HG03432 (cell line): ENCODE measurements around the gene MSH4.
"Not testable (repeated sequence)": the region's sequence is repeated elsewhere in the genome, so short reads cannot be mapped to it uniquely, and the experiment has no call there.

Experiments
- ATAC-seq: cut with Tn5 transposase; IDR thresholded peaks from one replicate; pipeline ENCODE4 v1.9.1; 2021; ENCODE audit warnings: mild to moderate bottlenecking, moderate library complexity; ENCODE audit not compliant: unreplicated experiment

Gene MSH4

DNA sequence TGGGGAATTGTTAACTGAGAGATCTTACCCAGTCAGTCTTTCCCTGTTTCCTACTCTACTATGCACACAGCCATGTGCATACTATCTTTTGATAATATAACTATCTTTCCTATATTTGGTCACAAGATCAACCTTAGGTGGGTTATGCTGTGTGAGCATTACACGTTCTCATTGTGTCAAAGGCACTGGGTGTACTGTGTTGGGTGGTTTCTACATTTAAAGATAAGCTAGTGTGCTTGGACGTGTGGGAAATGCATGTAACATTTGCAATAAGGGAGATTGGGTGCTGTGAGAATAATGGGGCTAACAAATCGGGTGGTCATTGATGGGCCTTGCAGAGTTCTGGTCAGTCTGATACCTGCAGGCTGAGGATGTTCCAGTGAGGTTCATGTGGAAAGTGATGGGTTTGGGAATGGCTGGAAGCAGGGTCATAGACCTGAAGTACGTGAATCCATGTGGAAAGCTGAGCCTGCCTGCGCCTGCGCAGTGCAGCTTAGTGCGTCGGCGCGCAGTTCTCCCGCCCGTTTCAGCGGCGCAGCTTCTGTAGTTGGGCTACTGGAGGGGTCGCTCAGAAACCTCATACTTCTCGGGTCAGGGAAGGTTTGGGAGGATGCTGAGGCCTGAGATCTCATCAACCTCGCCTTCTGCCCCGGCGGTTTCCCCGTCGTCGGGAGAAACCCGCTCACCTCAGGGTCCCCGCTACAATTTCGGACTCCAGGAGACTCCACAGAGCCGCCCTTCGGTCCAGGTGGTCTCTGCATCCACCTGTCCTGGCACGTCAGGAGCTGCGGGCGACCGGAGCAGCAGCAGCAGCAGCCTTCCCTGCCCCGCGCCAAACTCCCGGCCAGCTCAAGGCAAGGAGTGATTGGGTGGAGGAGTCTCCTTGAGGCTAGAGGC is at the start of gene MSH4:
TSS of gene MSH4 (plus strand) at position 507 of the 897 bp plus-strand sequence. CDS start at position 611, 104 bp downstream.
- peak; percentile 29 for ATAC-seq

DNA sequence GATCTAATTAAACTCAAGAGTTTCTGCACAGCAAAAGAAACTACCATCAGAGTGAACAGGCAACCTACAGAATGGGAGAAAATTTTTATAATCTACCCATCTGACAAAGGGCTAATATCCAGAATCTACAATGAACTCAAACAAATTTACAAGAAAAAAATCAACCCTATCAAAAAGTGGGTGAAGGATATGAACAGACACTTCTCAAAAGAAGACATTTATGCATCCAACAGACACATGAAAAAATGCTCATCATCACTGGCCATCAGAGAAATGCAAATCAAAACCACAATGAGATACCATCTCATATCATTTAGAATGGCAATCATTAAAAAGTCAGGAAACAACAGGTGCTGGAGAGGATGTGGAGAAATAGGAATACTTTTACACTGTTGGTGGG is 39.5 kb upstream of the MSH4 start:
- not testable (repeated sequence) for ATAC-seq

GRCh38 chr1:75758543-75758942 is 38.1 kb upstream of the MSH4 start:
- ATAC-seq, result not testable (repeated sequence)

DNA sequence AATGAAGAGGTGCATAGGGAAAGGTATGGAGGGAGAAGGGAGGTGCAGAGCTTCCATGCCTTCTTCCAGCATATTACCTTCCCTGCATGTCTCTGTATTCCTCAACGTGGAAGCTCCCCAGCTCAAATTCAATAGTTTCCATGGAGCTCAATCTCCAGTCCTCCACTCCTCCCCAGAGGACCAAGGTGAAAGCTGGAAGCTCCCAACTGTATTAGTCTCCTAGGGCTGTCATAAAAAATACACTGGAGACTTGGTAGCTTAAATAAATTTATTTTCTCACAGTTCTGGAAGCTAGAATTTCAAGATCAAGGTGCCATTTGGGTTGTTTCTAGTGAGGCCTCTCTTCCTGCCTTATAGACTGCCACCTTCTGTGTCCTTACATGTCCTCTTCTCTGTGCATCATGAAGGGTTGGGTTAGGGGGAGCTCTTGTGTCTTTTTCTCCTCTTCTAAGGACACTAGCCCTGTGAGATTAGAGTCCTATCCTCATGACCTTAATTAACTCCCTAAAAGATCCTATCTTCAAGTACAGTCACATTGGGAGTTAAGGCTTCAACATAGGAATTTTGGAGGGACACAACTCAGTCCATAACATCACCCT is 32.5 kb upstream of the MSH4 start:
- ATAC-seq, result no peak

- ATAC-seq, result no peak
Observed at GRCh38 chr1:75765697-75766355, 30.9 kb upstream of the MSH4 start.

GRCh38 chr1:75768016-75768415 is 28.7 kb upstream of the MSH4 start:
- no peak for ATAC-seq

DNA sequence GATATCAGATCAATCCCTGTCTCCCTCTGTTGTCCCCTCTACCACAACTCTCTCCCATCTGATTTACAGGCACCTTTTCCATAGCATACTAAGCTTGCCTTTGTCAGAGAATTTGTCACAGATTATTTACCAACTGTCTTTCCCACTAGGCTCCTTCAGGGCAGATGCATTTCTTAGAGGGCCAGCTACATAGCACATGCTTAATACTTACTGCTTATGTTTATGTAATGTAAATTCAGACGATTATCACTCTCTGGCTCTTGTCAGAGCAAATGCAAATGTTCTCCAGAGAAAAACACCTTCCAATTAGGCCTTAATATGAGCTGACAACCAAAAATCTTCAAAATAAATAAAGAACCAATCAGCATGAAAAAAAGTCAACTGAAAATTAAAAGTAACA is 25.9 kb upstream of the MSH4 start:
- ATAC-seq, result no peak

DNA sequence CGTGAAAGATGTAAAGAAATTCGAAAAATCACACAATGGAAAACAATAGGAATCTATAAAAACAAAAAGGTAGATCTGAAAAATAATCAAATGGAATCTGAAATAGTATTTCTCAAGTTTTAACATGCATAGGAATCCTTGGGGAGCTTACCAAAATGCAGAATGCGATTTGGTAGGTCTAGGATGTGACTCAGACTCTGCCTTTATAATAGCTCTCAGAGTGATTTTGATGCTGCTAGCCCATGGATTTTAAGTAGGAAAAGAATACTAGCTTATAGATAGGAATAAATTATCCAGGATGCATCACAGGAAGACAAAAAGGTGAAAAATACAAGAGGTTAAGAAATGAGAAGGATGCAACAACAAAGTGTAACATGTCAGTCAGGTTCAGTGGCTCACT is 24.7 kb upstream of the MSH4 start:
- no peak for ATAC-seq

- not testable (repeated sequence) for ATAC-seq
Observed at GRCh38 chr1:75777812-75778211, 18.9 kb upstream of the MSH4 start.

DNA sequence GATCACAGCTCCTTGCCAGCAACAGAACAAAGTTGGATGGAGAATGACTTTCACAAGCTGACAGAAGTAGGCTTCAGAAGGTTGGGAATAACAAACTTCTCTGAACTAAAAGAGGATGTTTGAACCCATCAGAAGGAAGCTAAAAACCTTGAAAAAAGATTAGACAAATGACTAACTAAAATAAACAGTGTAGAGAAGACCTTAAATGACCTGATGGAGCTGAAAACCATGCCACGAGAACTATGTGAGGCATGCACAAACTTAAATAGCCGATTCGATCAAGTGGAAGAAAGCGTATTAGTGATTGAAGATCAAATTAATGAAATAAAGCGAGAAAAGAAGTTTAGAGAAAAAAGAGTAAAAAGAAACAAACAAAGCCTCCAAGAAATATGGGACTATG is 18.0 kb upstream of the MSH4 start:
- not testable (repeated sequence) for ATAC-seq

GRCh38 chr1:75780183-75780582 is 16.5 kb upstream of the MSH4 start:
- not testable (repeated sequence) for ATAC-seq

DNA sequence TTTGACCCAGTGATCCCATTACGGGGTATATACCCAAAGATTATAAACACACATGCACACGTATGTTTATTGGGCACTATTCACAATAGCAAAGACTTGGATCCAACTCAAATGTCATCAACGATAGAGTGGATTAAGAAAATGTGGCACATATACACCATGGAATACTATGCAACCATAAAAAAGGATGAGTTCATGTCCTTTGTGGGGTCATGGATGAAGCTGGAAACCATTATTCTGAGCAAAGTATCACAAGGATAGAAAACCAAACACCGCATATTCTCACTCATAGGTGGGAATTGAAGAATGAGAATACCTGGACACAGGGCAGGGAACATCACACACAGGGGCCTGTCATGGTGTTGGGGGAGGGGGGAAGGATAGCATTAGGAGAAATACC is 12.8 kb upstream of the MSH4 start:
- not testable (repeated sequence) for ATAC-seq

DNA sequence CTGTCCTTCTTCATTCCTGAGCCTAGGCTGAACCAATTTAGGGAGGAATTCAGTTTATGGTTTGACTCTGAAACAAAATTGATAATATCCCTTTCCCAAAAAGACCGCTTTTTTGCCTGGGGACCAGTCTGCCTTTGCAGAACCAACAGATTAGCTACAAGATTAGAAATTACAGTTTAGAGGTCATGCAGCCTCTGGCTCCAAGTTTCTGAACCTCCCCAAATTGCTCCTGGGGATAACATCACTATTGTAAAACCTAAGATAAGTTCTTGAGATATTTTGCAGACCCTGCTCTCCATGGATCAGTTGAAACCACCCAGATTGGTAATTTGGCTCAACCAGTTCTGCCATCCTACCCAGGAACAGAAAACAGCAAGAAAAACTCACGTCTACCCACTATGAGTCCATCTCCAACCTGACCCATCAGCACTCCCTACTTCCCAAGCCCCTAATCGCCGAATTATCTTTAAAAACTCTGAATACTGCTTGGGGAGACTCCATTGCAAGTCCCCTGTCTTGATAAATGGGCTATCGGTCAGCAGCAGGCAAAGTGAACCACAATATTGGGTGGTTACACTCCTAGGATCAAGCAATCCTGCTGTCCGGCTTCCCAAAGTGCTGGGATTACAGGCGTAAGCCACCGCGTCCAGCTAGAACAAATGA is 11.2 kb upstream of the MSH4 start:
- peak; percentile 19 for ATAC-seq

DNA sequence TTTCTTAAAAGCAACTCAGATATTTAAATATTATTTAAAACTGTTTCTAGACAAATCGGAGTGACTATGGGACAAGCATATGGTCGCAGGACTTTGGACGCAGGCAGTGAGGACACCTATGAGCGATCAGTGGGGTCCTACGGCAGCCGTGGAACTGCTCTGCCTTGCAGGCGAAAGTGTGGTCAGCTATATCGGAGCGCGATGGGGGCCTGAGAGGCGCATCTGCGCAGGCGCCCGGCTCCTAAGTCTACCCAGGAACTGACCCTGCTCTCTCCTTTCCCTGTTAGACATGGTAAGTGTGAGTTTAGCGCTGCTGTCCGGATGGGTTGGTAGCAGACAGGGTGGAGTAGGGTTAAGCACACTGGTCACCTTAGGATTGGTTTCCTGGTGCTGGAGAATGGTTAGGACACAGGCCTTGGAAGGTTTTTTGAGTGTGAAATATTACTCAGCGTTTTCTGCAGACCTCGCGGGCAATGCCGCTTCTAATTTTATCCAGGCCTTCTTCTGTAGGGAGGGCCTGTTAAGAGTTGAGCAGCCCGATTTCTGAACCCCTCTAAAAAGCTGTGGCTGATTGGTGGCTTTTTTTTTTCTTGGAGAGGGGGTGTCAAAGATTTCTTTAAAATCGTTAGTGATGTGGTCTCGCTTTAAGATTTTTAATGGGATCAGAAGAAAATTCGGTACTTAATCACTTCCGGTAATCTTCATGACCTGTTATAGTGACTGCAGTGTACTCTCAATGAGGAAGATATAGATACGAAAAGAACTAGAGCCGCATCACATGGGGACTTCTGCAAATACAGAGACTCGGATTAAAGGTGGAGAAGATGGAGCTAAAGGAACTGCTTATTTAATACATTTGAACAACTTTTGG is 10.5 kb upstream of the MSH4 start, which contains the start of gene RABGGTB:
TSS of gene RABGGTB (plus strand) at position 274 of the 871 bp plus-strand sequence. CDS start at position 290, 16 bp downstream.
- ATAC-seq, result peak; percentile 72

GRCh38 chr1:75786901-75787493 is 9.7 kb upstream of the MSH4 start:
- no peak for ATAC-seq

DNA sequence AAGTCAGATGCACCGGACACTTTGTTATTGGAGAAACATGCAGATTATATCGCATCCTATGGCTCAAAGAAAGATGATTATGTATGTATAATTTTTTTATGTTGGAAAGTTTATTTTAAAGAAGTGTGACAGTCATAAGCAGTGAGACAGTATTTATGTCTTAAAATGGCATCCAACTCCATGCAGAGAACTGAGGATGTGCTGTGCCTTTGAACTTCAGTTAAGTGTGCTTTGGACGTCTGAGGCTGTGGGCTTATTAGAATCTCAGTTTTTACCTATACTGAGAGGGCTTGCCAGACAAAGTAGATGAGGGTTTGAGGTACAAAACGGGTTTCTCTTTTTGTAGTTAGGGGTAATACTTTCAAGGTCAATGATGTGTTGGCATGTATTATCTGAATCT is 9.2 kb upstream of the MSH4 start:
- ATAC-seq, result no peak

- no peak for ATAC-seq
Observed at GRCh38 chr1:75789988-75790387, 6.7 kb upstream of the MSH4 start.

DNA sequence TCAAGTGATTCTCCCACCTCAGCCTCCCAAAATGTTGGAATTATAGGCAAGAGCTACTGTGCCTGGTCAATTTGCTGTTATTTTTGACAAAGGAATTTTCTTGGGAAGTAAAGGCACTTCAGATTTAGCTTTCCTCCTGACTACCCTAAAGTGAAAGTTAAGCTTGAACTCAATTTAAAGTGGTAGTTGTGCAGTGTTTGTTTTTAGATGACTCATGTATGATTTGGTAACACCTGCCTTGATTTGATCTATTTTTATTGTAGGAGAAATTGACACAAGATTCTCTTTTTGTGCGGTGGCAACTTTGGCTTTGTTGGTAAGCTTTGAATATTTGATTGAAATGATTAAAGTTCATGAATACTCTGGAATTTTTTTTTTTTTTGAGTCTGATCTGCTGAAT is 5.7 kb upstream of the MSH4 start:
- no peak for ATAC-seq

- no peak for ATAC-seq
Observed at GRCh38 chr1:75792091-75792490, 4.6 kb upstream of the MSH4 start.

- no peak for ATAC-seq
Observed at GRCh38 chr1:75794382-75794781, 2.3 kb upstream of the MSH4 start.
